HEK293 (cell line): ENCODE measurements around the gene PAK4.
A peak's percentile ranks its signal among the peaks of the same experiment; 100 is the strongest.

ENCODE experiments used
- CTCF ChIA-PET: fragments of 350-600 bp; formaldehyde crosslinking; extraction: SDS; loops from one replicate; lab custom pipeline; 2021; ENCODE audit warnings: antibody characterized with exemption; lab: Yijun Ruan, JAX
- POLR2A ChIA-PET: fragments of 300-600 bp; formaldehyde crosslinking; extraction: SDS; loops from one replicate; lab custom pipeline; 2020; ENCODE audit warnings: antibody characterized with exemption, inconsistent platforms; lab: Yijun Ruan, JAX
- H3K27ac ChIP-seq: fragments of 200-500 bp; sonication (Bioruptor generic); 2 replicates; pipeline ENCODE4 v1.5.1; 2014; ENCODE audit warnings: low read depth, low read length, control low read depth, inconsistent platforms; ENCODE audit errors: extremely low read depth
- H3K36me3 ChIP-seq, 2 experiments: fragments of 200-500 bp in 1 of 2; sonication (Bioruptor generic) in 1 of 2; 1 replicate in 1 of 2; 2 replicates in 1 of 2; pipeline ENCODE4 v1.5.1; 2014 to 2017; ENCODE audit warnings: inconsistent platforms in 2 of 2, low read length in 2 of 2; ENCODE audit not compliant: control insufficient read depth in 2 of 2, insufficient read depth in 1 of 2
- H3K4me1 ChIP-seq: fragments of 200-500 bp; sonication (Bioruptor generic); 2 replicates; pipeline ENCODE4 v1.5.1; 2014; ENCODE audit warnings: mild to moderate bottlenecking, low read length, inconsistent platforms; ENCODE audit not compliant: control insufficient read depth, insufficient read depth
- H3K4me3 ChIP-seq: 2 replicates; pipeline ENCODE4 v1.5.1; 2011; ENCODE audit warnings: low read depth, mild to moderate bottlenecking, control low read depth, low read length, moderate library complexity
- H3K9me3 ChIP-seq: fragments of 200-500 bp; sonication (Bioruptor generic); 2 replicates; pipeline ENCODE4 v1.5.1; 2014; ENCODE audit warnings: low read depth, low read length, inconsistent platforms; ENCODE audit not compliant: control insufficient read depth, insufficient read depth
- MZF1 ChIP-seq: fragments of 450-650 bp; formaldehyde crosslinking; IDR thresholded peaks from 2 replicates; pipeline ENCODE4 v1.5.1; 2017; ENCODE audit warnings: missing biosample characterization, missing genetic modification characterization, borderline replicate concordance
- PRDM4 ChIP-seq: fragments of 450-650 bp; formaldehyde crosslinking; IDR thresholded peaks from 2 replicates; pipeline ENCODE4 v1.5.1; 2017; ENCODE audit warnings: missing biosample characterization, missing genetic modification characterization
- SALL2 ChIP-seq: fragments of 450-650 bp; formaldehyde crosslinking; IDR thresholded peaks from 2 replicates; pipeline ENCODE4 v1.5.0; 2017; ENCODE audit warnings: missing biosample characterization, mild to moderate bottlenecking, missing genetic modification characterization, borderline replicate concordance
- SCRT1 ChIP-seq: fragments of 450-650 bp; formaldehyde crosslinking; IDR thresholded peaks from 2 replicates; pipeline ENCODE4 v1.5.1; 2016; ENCODE audit warnings: missing biosample characterization, missing genetic modification characterization, borderline replicate concordance
- SCRT2 ChIP-seq: fragments of 450-650 bp; formaldehyde crosslinking; IDR thresholded peaks from 2 replicates; pipeline ENCODE4 v1.5.1; 2016; ENCODE audit warnings: missing biosample characterization, missing genetic modification characterization
- ZEB2 ChIP-seq: fragments of 450-650 bp; formaldehyde crosslinking; IDR thresholded peaks from 2 replicates; pipeline ENCODE4 v1.5.1; 2016; ENCODE audit warnings: missing biosample characterization, missing genetic modification characterization
- ZNF114 ChIP-seq: fragments of 450-650 bp; formaldehyde crosslinking; IDR thresholded peaks from 2 replicates; pipeline ENCODE4 v1.5.0; 2017; ENCODE audit warnings: missing biosample characterization, missing genetic modification characterization
- ZNF18 ChIP-seq: fragments of 450-650 bp; formaldehyde crosslinking; IDR thresholded peaks from 2 replicates; pipeline ENCODE4 v1.5.1; 2016; ENCODE audit warnings: missing biosample characterization, missing genetic modification characterization
- ZNF19 ChIP-seq: fragments of 450-650 bp; formaldehyde crosslinking; IDR thresholded peaks from 2 replicates; pipeline ENCODE4; 2016; ENCODE audit warnings: missing biosample characterization, missing genetic modification characterization, low read depth
- ZNF211 ChIP-seq: fragments of 450-650 bp; formaldehyde crosslinking; IDR thresholded peaks from 2 replicates; pipeline ENCODE4 v1.5.1; 2016; ENCODE audit warnings: low read depth, missing biosample characterization, missing genetic modification characterization
- ZNF248 ChIP-seq: fragments of 450-650 bp; formaldehyde crosslinking; IDR thresholded peaks from 2 replicates; pipeline ENCODE4 v1.5.1; 2017; ENCODE audit warnings: missing biosample characterization, missing genetic modification characterization
- ZNF26 ChIP-seq: fragments of 450-650 bp; formaldehyde crosslinking; IDR thresholded peaks from 2 replicates; pipeline ENCODE4 v1.5.1; 2016; ENCODE audit warnings: missing biosample characterization, missing genetic modification characterization
- ZNF335 ChIP-seq: fragments of 450-650 bp; formaldehyde crosslinking; conservative IDR thresholded peaks from 2 replicates; pipeline ENCODE4 v1.5.1; 2016; ENCODE audit warnings: missing biosample characterization, missing genetic modification characterization
- ZNF658 ChIP-seq: fragments of 450-650 bp; formaldehyde crosslinking; IDR thresholded peaks from 2 replicates; pipeline ENCODE4; 2016; ENCODE audit warnings: missing biosample characterization, missing genetic modification characterization
- ZNF660 ChIP-seq: fragments of 450-650 bp; IDR thresholded peaks from 2 replicates; pipeline ENCODE4 v1.5.1; 2018; ENCODE audit warnings: missing biosample characterization, mild to moderate bottlenecking, missing genetic modification characterization
- ZSCAN4 ChIP-seq: fragments of 450-650 bp; formaldehyde crosslinking; IDR thresholded peaks from 2 replicates; pipeline ENCODE4 v1.5.1; 2017; ENCODE audit warnings: missing biosample characterization, missing genetic modification characterization
- TF ChIP-seq, protein P1 (sequence below): fragments of 450-650 bp; formaldehyde crosslinking; conservative IDR thresholded peaks from 2 replicates; pipeline ENCODE4 v1.5.1; 2016; ENCODE audit warnings: low read depth, missing biosample characterization, missing genetic modification characterization

The PAK4 gene

DNA sequence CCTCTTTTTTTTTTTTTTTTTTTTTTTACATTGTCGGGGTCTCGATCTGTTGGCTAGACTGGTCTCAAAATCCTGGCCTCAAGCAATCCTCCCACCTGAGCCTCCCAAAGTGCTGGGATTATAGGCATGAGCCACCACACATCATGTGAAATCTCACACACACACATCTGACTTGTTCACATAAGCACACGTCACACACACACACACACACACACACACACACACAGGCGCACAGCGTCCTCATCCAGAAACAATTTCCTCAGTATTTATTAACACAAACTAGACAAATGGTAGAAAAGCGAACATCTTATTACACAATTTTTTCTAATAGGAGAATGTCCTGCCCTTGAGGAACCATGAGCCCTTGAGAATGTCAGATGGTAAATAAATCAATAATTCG, 83.6 kb downstream of the PAK4 start:
- POLR2A ChIA-PET: interaction anchor here (0.6 to 0.7 kb wide), 2 partner anchors 90 to 103 kb away, joined by 3 read pairs; no protein-coding TSS in a partner anchor

GRCh38 chr19:39211731-39212374, 86.3 kb downstream of the PAK4 start:
- no peak overlapping the region for H3K27ac ChIP-seq
- ChIA-PET POLR2A (interaction anchor here (0.6 to 1.1 kb wide), 5 partner anchors 8 to 126 kb away, joined by 3 to 9 read pairs (median 4); no protein-coding TSS in a partner anchor), CTCF (interaction anchor here (0.6 to 4.6 kb wide), 30 partner anchors 9 to 944 kb away, joined by 3 to 36 read pairs (median 6); partner anchors contain the start of genes GMFG, MED29, PAF1 and SYCN)
- no peak overlapping the region for H3K4me3 ChIP-seq
- peaks cover 2% of the 10 kb centered on the region; the same call in 1 of the 2 replicates for H3K9me3 ChIP-seq
- no peaks in the 10 kb centered on the region for H3K4me1 ChIP-seq
- TF ChIP-seq ZNF658: no peak
- TF ChIP-seq ZNF248 (tag by site-specific recombination): no peak
- peak; percentile 88 for TF ChIP-seq SCRT1
- peak; percentile 71 for TF ChIP-seq SCRT2 (tag by site-specific recombination)
- H3K36me3 ChIP-seq: no peaks in the 10 kb centered on the region; a peak in 1 of 3 replicates

More for the DNA sequence above, 83.6 kb downstream of the PAK4 start:
- Histone ChIP-seq H3K9me3 (no peaks in the 10 kb centered on the region), H3K27ac (no peak overlapping the region), H3K36me3 (no peaks in the 10 kb centered on the region; a peak in 1 of 3 replicates), H3K4me3 (no peak overlapping the region), H3K4me1 (peaks cover 10% of the 10 kb centered on the region)
- CTCF ChIA-PET: no interaction called here
- TF ChIP-seq SALL2 (tag by site-specific recombination) (0 out of 2 replicates have a peak, but pooled peaks have one; percentile 26), ZNF660 (tag by site-specific recombination) (no peak), ZSCAN4 (tag by site-specific recombination) (peak; percentile 63; the same call in 1 of the 2 replicates)

GRCh38 chr19:39212375-39212742, 86.8 kb downstream of the PAK4 start:
- POLR2A ChIA-PET: interaction anchor here (1.1 kb wide), 1 partner anchor 9 kb away, joined by 9 read pairs; no protein-coding TSS in a partner anchor
- CTCF ChIA-PET: interaction anchor here (0.6 to 4.6 kb wide), 34 partner anchors 9 to 1052 kb away, joined by 3 to 36 read pairs (median 4); partner anchors contain the start of genes GMFG, MED29, PAF1 and SYCN
- no peak overlapping the region for H3K4me3 ChIP-seq
- no peaks in the 10 kb centered on the region; a peak in 1 of 3 replicates for H3K36me3 ChIP-seq
- H3K9me3 ChIP-seq: peaks cover 2% of the 10 kb centered on the region; the same call in 1 of the 2 replicates
- no peaks in the 10 kb centered on the region for H3K4me1 ChIP-seq
- no peak overlapping the region for H3K27ac ChIP-seq
- TF ChIP-seq ZNF114 (no peak), ZNF18 (tag by site-specific recombination) (0 out of 2 replicates have a peak, but pooled peaks have one; percentile 17), ZNF26 (no peak), PRDM4 (no peak), ZNF211 (tag by site-specific recombination) (no peak), ZNF335 (tag by site-specific recombination) (no peak), ZNF19 (tag by site-specific recombination) (no peak), ZEB2 (tag by site-specific recombination) (peak; percentile 27; the same call in 1 of the 2 replicates), MZF1 (tag by site-specific recombination) (no peak)
- TF ChIP-seq, protein P1, sequence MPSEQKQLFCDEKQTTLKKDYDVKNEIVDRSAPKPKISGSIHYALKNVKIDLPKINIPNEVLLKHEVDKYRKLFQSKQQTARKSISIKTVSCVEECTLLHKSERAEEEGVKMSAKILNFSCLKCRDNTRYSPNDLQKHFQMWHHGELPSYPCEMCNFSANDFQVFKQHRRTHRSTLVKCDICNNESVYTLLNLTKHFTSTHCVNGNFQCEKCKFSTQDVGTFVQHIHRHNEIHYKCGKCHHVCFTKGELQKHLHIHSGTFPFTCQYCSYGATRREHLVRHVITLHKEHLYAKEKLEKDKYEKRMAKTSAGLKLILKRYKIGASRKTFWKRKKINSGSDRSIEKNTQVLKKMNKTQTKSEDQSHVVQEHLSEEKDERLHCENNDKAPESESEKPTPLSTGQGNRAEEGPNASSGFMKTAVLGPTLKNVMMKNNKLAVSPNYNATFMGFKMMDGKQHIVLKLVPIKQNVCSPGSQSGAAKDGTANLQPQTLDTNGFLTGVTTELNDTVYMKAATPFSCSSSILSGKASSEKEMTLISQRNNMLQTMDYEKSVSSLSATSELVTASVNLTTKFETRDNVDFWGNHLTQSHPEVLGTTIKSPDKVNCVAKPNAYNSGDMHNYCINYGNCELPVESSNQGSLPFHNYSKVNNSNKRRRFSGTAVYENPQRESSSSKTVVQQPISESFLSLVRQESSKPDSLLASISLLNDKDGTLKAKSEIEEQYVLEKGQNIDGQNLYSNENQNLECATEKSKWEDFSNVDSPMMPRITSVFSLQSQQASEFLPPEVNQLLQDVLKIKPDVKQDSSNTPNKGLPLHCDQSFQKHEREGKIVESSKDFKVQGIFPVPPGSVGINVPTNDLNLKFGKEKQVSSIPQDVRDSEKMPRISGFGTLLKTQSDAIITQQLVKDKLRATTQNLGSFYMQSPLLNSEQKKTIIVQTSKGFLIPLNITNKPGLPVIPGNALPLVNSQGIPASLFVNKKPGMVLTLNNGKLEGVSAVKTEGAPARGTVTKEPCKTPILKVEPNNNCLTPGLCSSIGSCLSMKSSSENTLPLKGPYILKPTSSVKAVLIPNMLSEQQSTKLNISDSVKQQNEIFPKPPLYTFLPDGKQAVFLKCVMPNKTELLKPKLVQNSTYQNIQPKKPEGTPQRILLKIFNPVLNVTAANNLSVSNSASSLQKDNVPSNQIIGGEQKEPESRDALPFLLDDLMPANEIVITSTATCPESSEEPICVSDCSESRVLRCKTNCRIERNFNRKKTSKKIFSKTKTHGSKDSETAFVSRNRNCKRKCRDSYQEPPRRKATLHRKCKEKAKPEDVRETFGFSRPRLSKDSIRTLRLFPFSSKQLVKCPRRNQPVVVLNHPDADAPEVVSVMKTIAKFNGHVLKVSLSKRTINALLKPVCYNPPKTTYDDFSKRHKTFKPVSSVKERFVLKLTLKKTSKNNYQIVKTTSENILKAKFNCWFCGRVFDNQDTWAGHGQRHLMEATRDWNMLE: no peak
